Stimulated activated CD8-positive, alpha-beta memory T cell treated with anti-CD3 and anti-CD28 coated beads, Interleukin-2, amount 100 ng/mL, for 1 hour (primary cell): Measurements from ENCODE around the gene PRDX1.
"Not testable (repeated sequence)": the region's sequence is repeated elsewhere in the genome, so short reads cannot be mapped to it uniquely, and the experiment has no call there.

Source experiments
- DNase-seq, 2 donors: peaks; one replicate each; pipeline ENCODE4 v3.0.0-alpha.2; 2020; ENCODE audit warnings: low read depth in 2 of 2

Gene PRDX1

DNA sequence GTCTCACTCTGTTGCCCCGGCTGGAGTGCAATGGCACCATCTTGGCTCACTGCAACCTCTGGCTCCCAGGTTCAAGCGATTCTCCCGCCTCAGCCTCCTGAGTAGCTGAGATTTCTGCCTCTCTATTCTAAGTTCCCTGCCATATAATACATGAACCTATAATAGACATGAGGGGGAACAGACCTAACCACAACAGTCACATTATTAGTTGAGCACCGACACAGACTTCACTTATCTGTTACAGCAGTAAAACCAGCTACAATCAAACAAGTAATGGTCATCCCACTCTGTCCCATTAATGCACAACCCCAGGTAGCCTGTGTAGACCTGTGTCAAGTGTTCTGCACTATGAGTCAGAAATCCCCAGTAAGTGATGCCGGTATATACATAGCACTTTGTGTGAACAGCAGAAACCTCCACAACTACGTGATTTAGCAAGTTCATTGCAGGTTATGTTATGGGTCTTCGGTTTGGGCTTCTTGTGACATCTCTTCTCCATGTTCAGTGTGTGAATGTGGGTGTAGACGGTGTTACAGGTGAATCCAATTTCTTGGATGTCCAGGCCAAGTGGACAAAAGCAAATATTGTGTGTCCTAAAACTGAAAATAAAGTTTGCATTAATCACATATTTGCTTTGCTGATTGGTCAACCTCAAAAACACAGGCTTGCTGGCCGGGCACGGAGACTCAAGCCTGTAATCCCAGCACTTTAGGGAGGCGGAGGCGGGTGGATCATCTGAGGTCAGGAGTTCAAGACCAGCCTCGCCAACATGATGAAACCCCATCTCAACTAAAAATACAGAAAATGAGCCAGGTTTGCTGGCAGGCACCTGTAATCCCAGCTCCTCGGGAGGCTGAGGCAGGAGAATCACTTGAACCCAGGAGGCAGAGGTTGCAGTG lies 18.0 kb downstream of the PRDX1 start:
- no peak for DNase-seq

DNA sequence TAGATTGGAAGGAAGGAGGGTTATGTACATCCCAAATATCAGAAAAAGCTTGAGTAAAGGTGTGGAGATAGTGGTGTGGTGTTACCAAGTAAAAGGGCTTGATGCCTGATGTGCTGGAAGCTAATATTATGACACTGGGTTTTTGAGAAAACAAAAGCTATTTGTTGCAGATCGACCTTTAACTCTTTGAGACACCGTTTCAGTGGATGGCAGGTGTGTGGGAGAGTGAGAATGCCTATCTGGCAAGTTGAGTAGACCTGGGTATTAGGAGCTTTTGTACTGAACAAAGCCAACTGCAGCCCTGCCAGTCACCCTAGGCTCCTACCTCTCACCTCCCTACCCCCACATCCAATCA lies 20.2 kb downstream of the PRDX1 start:
- no peak for DNase-seq

DNA sequence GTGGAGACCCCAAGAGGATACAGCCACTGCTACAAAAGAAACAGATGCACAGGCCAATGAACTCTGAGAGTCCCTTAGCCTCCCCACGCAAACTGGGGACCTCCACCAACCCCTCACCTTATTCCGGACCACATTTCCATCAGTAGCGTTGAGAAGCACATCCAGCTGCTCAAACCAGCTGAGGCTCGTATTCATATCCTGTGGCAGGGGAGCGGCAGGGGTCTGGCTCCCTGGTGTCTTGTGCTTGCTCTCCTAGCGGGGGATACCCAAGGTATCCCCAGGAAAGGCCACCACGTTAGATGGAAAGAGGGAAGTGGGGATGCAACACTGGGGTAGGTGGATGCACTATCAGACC lies 22.3 kb downstream of the PRDX1 start:
- no peak for DNase-seq

DNA sequence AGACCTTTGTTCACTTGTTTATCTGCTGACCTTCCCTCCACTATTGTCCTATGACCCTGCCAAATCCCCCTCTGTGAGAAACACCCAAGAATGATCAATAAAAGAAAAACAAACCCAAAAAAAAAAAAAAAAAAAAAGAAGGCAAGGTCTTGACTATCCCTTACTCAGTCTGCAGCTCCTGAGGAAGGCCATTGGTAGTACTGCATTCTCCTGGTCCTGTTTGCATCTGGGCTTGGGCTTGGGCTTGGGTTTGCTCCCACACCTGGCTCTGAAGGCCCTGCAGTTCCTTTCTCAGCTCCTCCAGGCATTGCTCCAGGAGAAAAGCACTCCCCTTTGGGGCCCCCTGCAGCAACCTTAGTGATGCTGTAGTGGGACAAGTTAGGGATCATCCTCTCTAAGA lies 23.4 kb downstream of the PRDX1 start:
- DNase-seq = no peak

DNA sequence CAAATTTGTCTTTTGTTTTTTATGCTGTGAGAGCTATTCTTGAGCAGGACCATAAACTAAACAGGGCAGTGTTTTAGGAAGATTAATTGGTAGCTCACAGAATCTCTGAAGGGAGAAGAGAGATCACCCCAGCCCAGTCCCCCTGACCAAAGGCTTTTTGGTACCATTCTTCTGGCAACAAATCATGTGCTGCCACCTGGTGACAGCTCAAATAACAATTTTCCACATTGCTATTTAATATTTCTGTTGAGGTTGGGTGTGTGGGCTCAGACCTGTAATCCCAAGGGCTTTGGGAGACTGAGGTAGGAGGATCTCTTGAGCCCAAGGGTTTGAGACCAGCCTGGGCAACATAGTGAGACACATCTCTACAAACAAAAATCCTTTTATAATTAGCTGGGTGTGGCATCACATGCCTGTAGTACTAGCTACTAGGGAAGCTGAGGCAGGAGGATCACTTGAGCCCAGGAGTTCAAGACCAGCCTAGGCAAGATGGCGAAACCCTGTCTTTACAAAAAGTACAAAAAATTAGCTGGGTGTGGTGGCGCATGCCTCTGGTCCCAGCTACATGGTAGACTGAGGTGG lies 28.5 kb downstream of the PRDX1 start:
- peak in 1 of 2 donors; percentile 23 for DNase-seq

DNA sequence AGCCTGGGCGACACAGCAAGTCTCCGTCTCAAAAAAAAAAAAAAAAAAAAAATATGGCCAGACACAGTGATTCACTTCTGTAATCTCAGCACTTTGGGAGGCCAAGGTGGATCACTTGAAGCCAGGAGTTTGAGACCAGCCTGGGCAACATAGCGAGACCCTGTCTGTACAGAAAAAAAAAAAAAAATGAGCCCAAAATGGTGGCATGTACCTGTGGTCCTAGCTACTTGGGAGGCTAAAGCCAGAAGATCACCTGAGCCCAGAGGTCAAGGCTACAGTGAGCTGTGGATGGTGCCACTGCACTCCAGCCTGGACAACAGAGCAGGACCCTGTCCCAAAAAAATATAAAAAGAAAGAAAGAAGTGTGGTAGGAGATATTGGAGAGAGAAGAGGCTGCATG lies 29.0 kb downstream of the PRDX1 start:
- no peak for DNase-seq

DNA sequence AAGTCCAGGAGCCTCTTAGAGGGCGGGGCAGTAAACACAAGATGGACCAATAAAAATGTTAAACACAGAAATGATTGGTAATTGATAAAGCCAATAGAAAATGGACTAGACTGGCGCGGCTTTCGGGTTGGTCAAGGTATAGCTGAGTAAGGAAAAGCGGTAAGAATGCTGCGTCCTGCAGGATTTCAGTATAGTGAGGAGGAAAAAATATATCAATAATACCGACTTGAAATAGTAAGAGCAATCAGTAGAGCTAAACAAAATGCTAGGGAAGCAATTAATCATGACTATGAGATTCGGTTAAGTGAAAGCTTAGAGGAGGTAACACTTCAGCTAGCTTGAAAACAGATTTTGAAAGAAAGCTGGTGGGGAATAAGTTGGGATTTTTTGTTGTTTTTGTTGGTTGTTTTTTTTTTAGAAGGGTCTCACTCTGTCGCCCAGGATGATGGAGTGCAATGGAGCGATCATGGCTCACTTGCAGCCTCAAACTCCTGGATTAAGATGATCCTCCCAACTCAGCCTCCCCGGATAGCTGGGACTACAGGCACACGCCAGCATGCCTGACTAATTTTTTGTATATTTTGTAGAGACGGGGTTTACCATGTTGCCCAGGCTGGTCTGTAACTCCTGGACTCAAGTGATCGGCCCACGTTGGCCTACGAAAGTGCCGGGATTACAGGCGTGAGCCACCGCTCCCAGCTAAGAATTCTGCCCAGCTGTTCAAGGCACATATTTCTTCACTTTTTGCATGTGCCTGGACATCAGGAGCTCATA lies 30.0 kb downstream of the PRDX1 start:
- DNase-seq = no peak

DNA sequence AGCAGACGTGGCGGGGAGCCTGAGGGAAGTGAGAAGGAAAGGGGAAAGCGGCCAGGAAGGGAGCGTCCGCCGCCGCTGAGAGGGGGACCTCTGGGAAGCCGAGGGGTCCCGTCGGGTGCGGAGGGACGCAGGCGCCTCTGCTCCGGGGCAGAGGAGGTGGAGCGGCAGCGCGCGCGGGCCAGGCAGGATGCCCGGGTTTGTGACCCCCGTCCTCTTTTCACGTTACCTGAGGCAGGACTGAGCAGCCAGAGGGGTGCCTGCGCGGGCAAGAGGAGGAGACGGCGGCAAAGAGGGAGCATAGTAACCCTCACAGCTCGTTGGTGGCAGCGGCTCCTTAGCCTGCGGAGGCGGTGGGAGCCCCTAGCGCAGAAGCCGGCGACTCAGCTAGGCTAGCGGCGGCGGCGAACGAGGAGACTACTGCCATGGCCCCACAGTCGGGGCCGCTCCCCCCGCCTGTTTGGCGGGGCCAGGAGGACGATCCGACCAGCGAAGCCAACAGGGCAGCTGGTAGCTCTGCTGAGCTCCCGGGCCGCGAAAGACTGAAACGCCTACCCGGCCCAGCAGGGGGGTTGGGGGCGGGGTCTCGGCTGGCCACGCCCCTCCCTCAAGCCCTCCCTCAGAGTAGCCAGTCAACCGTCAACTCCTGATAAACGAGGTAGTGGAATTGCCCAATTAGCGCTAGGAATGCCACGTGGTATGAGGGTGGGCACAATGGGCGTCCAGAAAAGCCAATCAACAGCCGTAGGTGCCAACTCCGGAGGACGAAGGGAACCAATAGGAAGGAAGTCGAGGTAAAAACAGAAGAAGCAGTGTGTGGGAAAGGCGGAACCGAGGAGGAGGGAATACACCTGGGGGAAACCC lies 30.8 kb downstream of the PRDX1 start, which contains the start of gene TESK2:
TESK2 (minus strand) TSS at position 538 of the 861 bp plus-strand sequence. CDS start 33,378 bp downstream, outside the sequence.
- peak; percentile 91 to 92 for DNase-seq

DNA sequence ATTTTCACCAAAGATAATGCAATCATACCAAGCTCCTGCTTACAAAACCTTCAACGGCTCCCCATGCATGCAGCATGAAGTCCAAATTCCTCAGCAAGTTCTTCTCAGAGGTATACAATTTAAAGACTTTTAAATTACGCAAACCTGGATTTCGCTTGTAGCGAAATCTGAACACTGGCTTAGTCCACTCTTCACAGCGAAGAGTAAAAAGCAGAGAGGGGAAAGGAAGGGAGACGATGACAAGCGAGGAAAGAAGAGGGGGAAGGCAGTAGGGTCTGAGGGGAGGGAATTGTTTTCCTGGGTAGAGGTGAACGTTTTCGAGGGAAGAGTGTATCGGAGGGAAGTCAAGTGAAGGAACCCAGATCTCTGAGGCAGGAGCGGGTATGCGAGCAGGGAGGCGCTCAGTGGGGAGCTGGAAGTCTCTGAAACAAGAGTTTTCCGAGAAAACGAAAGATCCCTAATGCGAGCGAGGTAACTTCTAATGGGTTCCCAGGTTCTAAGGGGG lies 31.5 kb downstream of the PRDX1 start:
- no peak for DNase-seq

DNA sequence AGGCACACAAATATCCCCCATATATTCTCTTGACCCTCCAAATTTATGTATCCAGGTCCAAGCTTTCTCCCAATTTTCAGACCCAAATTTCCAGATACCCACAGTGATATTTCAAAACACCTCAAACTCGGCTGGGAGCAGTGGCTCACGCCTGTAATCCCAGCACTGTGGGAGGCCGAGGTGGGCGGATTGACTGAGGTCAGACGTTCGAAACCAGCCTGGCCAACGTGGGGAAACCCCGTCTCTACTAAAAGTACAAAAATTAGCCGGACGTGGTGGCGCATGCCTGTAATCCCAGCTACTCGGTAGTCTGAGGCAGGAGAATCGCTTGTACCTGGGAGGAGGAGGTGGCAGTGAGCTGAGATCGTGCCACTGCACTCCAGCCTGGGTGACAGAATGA lies 32.3 kb downstream of the PRDX1 start:
- not testable (repeated sequence) for DNase-seq

DNA sequence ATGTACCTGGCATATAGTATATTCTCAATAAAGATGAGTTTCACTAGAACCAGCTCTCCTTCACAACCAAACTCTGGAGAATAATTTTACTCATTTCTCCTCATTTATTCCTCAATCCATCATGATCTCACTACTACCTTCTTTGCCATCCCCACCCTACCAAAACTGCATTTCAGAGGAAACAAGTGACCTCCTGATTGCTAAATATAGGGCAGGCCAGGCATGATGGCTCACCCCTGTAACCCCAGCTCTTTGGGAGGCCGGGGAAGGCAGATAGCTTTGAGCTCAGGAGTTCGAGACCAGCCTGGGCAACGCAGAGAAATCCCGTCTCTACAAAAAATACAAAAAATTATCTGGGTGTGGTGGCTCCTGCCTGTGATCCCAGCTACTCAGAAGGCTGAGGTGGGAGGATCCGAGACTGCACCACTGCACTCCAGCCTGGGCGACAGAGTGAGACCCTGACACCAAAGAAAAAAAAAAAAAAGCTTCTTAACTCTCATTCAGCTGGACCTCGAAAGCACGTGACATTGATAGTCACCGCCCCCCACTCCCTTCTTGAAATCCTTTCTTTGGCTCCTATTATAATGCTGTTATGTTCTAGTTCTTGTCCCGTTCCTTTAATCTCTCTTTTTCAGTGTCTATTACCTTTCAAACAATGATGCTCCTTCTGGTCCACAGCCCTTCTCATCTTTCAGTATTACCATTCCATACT lies 32.9 kb downstream of the PRDX1 start:
- no peak for DNase-seq

DNA sequence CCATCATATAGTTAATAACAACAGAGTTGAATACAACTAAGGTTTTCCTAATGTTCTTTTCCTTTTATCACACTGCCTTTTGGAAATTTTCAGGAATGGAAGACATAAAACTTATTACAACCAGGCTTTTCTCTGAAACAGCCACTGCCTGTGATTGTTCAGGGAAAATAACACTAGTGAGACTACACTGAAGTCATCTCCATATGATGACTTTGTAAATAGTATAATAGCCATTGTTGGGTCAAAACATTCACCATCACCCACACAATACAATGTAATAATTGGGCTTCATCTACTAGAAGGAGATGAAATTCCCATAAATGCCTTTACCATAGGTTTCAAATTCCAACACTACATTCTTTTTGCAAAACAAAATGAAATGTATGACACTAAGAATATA lies 35.7 kb downstream of the PRDX1 start:
- DNase-seq = no peak

DNA sequence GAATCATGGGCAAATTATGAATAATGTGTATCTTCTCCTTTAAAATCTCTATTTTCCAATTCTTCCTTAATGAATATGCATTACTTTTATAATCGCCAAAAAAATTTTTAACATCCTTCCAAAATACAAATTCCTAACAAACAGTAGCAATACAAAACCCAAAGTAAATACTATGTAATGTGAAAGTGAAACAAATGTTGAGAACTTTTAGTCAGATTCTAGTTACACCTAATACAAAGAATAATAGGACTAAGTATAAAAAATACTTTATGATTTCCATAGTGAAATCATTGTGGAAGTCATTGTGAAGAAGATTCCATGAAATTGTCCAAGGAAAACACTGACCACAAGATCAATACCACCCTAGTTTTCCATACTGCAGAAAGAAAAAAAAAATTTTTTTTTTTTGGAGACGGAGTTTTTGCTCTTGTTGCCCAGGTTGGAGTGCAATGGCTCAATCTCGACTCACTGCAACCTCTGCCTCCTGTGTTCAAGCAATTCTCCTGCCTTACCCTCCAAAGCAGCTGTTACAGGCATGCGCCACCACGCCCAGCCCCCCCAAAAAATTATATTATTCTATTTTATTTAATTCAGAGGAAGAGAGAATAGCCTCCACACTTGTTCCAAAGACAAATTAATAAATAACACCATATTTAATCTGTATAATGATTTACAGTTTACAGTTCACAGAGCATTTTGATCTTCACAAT lies 42.5 kb downstream of the PRDX1 start:
- DNase-seq = no peak

DNA sequence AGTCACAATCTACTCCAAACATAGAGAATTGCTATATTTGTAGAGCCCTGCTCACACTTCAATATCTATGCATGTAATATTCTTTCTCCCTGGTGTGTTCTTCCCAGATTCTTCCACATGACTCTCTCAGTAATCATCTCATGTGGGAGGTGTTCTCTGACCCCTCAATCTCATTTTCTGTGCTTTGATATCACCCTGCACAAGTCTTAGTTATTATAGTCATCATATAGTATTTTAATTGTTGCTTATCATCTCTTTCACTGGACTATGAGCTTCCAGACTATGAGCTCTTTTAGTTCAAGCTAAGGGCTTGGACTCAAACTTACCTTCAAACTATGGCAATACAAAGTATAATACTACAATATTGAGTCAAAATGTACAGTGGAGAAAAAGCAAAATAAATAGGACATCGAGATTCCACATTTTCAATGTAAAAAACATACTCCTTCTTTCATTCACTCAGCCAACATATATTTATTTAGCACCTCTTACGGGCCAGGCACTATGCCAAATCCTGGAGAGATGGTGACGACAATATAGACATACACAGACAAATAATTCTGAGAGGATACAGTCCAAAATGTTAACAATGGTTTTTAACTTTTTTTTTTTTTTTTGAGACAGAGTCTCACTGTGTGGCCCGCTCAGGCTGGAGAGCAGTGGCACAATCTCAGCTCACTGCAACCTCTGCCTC lies 43.4 kb downstream of the PRDX1 start:
- no peak for DNase-seq

DNA sequence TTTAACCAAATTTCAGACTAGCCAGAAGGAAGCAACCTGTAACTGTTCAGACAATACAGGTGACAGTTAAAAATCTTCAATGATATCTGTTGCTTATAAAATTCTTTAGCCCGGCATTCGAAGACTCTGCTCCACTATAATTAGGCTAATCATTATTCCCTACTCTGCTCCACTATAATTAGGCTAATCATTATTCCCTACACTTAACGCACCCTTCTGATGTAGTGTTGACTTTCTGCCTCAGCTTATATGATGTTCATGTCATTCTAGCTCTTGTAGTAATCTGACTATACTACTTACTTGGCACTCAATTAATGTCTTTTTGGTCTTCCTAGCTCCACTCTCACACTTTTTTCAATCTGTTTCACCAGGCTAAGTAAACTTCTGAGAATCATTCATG lies 44.0 kb downstream of the PRDX1 start:
- no peak for DNase-seq

DNA sequence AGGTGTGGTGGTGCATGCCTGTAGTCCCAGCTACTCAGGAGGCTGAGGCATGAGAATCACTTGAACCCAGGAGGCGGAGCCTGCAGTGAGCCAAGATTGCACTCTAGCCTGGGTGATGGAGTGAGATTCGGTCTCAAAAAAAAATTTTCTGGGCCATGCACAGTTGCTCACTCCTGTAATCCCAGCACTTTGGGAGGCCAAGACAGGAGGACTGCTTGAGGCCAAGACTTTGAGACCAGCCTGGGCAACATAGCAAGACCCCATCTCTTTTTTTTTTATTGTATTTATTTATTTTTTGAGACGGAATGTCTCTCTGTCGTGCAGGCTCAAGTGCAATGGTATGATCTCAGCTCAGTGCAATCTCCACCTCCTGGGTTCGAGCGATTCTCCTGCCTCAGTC lies 47.5 kb downstream of the PRDX1 start:
- not testable (repeated sequence) for DNase-seq

DNA sequence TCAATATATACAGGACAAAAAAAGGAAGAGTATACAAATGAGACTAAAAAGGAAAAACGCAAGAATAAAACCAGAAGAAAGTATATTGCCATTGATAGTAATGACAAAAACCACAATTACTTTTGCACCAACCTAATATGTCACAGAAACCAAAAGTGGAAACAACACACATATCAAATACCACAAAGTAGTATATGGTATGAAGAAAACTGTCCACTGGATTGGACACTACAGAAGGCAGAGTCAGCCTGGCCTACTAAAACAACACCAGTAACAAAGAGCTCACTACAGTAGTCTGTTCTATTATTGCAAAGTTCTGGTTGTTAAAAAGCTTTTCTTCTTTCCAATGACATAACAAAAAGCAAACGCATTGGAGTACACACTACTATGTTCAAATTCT lies 48.4 kb downstream of the PRDX1 start:
- DNase-seq = no peak

DNA sequence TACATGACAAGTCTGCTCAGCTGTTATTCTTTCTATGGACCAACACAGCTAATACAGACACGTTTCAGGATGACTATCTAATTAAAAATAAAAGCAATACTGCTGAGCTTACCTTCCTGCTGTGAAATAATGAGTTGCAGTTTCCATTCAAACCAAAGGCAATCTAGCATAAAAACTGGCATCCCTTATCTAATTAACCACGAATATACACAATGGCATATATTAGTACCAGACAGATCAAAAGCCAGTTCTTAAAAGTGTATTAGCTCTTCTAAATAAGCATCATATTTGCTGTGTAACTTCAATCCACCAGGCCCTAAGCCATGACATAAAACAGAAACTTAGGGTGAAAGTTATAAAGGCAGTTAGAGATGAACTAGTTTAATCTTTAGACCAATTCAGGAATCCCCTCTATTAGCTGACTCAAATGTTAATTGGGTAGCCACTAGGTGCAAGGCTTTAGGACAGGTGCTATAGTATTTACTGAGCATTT lies 51.3 kb downstream of the PRDX1 start:
- DNase-seq = no peak

DNA sequence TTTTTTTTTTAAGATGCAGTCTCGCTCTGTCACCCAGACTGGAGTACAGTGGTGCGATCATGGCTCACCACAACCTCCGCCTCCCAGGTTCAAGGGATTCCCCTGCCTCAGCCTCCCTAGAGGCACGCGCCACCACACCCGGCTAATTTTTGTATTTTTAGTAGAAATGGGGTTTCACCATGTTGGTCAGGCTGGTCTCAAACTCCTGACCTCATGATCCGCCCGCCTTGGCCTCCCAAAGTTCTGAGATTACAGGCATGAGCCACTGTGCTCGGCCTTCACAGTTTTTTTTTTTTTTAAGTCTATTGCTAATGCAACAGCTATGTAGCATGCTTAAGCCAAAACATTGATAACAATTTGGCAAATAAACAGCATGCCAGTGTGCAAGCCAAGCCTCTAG lies 54.3 kb downstream of the PRDX1 start:
- not testable (repeated sequence) for DNase-seq
